CD4-positive, alpha-beta T cell treated with Interferon alpha-2 for 1 hour (primary cell): ENCODE results near the gene ABCC9.
A peak's percentile ranks its signal among the peaks of the same experiment; 100 is the strongest.

Experiments used
- DNase-seq, 2 donors: peaks; one replicate each; pipeline ENCODE4 v3.0.0-alpha.2; 2020 to 2022

ABCC9 gene

GRCh38 chr12:21940549-21941505, at the start of gene ABCC9:
ABCC9 (minus strand) TSS chr12:21941426; CDS start chr12:21936674, 4,752 bp downstream.
- DNase-seq = no peak

GRCh38 chr12:21989819-21990412, 48.7 kb upstream of the ABCC9 start:
- DNase-seq = peak in 1 of 2 donors; percentile 3

GRCh38 chr12:21988619-21989018, 47.4 kb upstream of the ABCC9 start:
- no peak for DNase-seq

- DNase-seq = no peak
Measured at GRCh38 chr12:21987755-21988154, 46.5 kb upstream of the ABCC9 start.

DNA sequence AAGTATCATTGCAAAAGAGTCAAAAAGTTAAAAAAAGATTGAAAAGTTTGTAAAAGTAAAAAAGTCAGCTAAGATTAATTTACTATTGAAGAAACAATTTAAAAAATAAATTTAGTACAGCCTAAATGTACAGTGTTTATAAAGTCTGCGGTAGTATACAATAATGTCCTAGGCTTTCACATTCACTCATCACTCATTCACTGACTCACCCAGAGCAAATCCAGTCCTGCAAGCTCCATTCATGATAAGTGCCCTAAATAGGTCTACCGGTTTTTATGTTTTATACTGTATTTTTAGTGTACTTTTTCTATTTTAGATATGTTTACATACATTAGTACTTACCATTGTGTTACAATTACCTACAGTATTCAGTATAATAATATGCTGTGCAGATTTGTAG, 43.9 kb upstream of the ABCC9 start:
- no peak for DNase-seq

DNA sequence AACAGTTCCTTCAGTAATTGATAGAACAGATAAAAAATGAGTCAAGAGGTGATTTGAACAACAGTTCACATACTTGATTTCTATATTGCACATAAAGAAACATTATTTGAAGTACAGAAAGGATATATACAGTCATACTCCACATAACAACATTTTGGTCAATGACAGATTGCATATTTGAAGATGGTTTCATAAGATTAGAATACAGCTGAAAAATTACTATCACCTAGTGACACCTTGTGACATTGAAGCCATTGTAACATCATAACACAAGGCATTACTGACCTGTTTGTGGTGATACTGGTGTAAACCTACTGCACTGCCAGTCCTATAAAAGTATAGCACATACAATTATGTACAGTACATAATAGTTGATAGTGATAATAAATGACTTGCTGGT, 43.1 kb upstream of the ABCC9 start:
- DNase-seq = no peak

DNA sequence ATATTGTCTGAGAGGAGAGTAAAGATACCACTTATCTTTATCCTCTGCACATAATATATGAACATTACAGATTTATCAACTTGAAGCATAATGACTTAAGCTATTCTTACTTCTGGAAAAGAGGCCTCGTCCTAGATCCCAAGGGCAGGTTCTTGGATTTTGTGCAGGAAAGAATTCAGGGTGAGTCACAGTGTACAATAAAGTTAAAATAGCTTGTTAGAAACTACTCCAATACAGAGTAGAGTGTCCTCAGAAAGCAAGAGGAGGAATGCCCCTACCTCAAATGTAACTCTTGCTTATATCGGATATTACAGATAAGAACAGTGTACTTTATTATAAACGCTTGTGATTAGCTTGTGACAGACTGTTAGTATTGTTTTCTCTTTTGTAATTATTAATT, 41.9 kb upstream of the ABCC9 start:
- DNase-seq = no peak

DNA sequence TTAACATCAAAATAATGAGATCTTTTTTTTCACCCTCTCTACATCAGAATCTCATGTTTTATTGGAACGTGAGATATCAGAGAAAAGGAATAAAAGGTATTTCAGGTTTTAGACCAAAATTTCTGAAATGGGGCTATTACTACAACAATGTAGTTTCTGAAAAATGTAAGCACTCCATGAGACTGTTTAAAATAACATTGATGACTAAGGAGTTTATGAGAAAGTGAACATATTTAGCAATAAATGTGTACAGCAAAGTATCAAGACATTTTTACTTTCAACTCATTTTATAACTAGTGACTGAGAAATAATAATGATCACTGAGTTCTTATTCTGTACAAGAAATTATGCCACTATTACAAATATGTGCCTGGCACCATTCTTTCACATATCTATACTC, 39.3 kb upstream of the ABCC9 start:
- no peak for DNase-seq

DNA sequence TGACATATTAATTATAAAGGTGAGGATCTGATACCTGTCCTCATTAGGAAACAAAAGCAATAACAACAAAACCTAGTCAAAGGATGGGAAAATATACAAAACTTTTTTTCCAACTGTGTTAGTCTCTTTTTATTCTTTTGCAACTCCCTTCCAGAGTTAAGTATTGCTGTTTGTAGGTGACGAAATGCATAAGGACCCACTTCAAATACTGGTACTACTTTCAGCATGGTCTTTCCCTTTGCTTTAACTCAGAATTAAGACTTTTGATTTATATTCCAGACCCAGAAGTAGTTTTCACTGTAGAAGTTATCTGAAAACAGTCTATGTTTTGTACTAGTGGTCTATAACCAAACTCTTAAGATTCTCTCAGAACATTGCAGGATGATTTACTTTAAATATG, 34.1 kb upstream of the ABCC9 start:
- no peak for DNase-seq

DNA sequence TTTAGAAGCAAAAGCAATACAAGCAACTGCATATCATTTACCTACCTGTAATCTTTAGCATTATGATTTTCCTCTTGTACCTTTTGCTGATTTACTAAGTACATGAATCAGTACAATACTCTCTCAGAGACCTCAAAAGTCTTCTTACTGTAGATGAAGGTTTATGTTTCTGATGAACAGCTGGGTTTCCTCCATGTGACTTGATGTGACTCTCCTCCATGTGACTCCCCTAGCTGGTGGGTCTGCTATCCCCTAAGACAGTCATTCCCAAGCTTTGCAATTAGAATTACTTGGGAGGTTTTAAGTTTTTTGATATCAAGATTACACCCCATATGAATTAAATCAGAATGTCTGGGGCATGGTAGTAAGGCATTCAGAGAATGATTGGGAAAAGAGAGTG, 32.0 kb upstream of the ABCC9 start:
- no peak for DNase-seq

GRCh38 chr12:21972055-21972454, 30.8 kb upstream of the ABCC9 start:
- no peak for DNase-seq

GRCh38 chr12:21971344-21971743, 30.1 kb upstream of the ABCC9 start:
- no peak for DNase-seq

GRCh38 chr12:21962821-21963220, 21.6 kb upstream of the ABCC9 start:
- DNase-seq = no peak

- DNase-seq = no peak
Measured at GRCh38 chr12:21962236-21962635, 21.0 kb upstream of the ABCC9 start.

DNA sequence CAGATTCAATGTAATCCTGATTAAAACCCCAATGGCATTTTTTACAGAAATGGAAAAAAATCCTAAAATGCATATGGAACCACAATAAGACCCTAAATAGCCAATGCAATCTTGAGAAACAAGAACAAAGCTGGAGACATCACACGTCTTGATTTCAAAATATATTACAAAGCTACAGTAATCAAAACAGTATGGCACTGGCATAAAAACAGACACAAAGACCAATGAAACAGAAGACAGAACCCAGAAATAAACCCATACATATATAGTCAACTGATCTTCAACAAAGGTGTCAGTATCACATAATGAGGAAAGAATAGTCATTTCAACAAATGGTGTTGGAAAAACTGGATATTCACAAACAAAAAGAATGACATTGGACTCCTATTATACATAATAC, 9.4 kb upstream of the ABCC9 start:
- DNase-seq = no peak

- DNase-seq = no peak
Measured at GRCh38 chr12:21949036-21949435, 7.8 kb upstream of the ABCC9 start.

- no peak for DNase-seq
Measured at GRCh38 chr12:21946983-21947382, 5.8 kb upstream of the ABCC9 start.

- DNase-seq = no peak
Measured at GRCh38 chr12:21945002-21945401, 3.8 kb upstream of the ABCC9 start.

DNA sequence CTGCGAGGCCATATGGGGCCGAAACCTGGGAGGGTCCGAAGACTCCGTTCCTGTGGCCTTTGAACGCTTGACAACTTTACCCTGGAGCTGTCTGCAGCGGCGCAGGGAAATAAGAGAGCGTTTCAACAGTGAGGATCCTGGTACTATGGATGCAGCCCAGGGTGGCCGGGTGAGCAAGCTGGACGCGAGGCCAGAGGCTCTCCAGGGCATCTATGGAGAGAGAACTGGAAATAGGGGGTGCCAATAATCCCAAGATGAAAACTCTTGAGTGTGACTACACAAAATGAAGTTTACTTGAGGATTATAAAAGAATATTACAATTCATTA, 1.1 kb upstream of the ABCC9 start:
- no peak for DNase-seq

GRCh38 chr12:21941506-21942376, 515 bp upstream of the ABCC9 start:
- DNase-seq = no peak

DNA sequence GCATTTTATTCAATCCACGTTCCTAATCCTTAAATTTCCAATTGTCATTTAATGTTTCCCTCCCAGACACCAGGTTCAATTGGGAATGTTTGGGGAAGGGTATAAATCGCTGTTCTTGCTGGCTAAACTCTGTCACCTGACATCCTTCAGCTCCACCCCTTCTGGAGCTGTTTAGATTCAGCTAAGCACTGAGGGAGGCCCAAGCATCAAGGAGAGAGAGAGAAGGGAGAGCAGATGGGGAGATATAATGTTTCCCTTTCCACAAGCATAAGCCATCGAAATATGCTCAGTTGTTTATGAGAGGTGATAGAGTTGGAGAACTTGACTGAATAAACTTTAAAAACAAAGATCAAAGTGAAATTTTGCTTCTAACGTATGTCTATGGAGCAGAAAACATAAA, 1.8 kb downstream of the ABCC9 start:
- no peak for DNase-seq

DNA sequence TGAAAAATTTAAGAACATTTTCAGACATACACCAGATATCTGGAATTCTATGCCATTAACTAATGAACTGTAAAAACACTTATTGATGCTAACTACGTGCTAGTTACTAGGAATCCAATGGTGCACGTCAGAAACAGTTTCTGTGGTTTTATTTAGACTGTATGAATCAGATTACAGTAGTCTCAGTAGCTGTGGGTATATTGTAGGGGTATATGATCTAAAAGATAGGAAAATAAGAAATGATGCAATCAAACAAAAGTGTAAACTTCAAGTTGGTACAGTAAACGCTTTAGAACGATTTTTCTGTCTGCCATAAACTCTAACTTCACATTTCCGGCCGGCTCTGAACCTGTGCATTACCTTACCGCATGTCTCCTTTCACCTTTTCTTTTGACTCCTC, 2.3 kb downstream of the ABCC9 start:
- DNase-seq = no peak

DNA sequence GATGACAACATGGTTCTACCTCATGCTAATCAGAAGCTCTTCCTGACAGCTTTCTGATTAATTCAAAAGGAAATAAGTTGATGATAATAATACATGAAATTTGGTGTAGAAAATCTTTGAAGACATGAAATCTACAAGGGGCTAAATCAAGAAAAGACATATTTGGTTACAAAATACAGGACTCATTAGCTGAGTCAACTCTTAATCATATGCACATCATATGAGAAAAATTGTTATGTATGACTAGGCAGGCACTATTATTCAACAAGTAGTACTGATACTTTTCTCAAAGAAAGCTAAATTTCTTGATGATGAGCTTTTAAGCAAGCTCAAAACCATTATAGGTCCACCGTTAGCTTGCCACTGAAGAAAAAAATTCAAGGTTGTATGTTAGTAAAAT, 7.1 kb downstream of the ABCC9 start:
- DNase-seq = no peak

GRCh38 chr12:21933656-21934055, 7.6 kb downstream of the ABCC9 start:
- no peak for DNase-seq
